Astrocyte of the spinal cord (primary cell): ENCODE results near the gene CEP76.
"Not testable (repeated sequence)": the region's sequence is repeated elsewhere in the genome, so short reads cannot be mapped to it uniquely, and the experiment has no call there.

ENCODE experiments used
- DNase-seq: peaks from one replicate; pipeline ENCODE4 v3.0.0; 2011; ENCODE audit warnings: low read depth, low spot score
- H3K4me3 ChIP-seq: 2 replicates; pipeline ENCODE4 v1.5.1; 2011; ENCODE audit warnings: low read depth, mild to moderate bottlenecking, low read length, moderate library complexity
- CTCF ChIP-seq: IDR thresholded peaks from 2 replicates; pipeline ENCODE4 v1.5.1; 2012; ENCODE audit warnings: low read depth, mild to moderate bottlenecking, low read length, inconsistent platforms
- in situ Hi-C: cut with HindIII; loops from 2 replicates; pipeline ENCODE4 v1.10.0; 2017; ENCODE audit warnings: low sequenced_read_pairs

Gene CEP76

GRCh38 chr18:12647773-12648172, 54.8 kb downstream of the CEP76 start:
- no peak for TF ChIP-seq CTCF
- H3K4me3 ChIP-seq, result no peak overlapping the region
- in situ Hi-C loops, result no loop called here
- no peak for DNase-seq

- DNase-seq, result no peak
- no peak overlapping the region for H3K4me3 ChIP-seq
- in situ Hi-C loops, result no loop called here
- TF ChIP-seq CTCF, result no peak
Observed at GRCh38 chr18:12645751-12646203, 56.7 kb downstream of the CEP76 start.

GRCh38 chr18:12645254-12645653, 57.3 kb downstream of the CEP76 start:
- no peak for DNase-seq
- no peak overlapping the region for H3K4me3 ChIP-seq
- in situ Hi-C loops, result no loop called here
- no peak for TF ChIP-seq CTCF

DNA sequence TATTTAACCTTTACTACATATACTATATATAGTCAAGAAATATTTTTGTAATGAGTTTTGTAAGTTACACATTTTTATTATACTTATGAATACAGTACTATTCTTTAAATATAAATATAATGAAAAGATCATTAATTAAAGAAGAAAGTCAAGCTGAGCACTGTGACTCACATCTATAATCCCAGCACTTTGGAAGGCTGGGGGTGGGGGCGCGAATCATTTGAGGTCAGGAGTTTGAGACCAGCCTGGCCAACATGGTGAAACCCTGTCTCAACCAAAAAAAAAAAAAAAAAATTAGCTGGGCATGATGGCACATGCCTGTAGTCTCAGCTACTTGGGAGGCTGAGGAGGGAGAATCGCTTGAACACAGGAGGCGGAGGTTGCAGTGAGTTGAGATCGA, 58.8 kb downstream of the CEP76 start:
- DNase-seq, in situ Hi-C loops, H3K4me3 ChIP-seq: not testable (repeated sequence)

GRCh38 chr18:12640881-12641200, 61.7 kb downstream of the CEP76 start:
- in situ Hi-C loops, result no loop called here
- H3K4me3 ChIP-seq, result no peak overlapping the region
- no peak for TF ChIP-seq CTCF
- no peak for DNase-seq

- peak; percentile 70 for DNase-seq
- TF ChIP-seq CTCF, result no peak
- in situ Hi-C loops, result no loop called here
- H3K4me3 ChIP-seq, result no peak overlapping the region
Observed at GRCh38 chr18:12639990-12640880, 62.3 kb downstream of the CEP76 start.

DNA sequence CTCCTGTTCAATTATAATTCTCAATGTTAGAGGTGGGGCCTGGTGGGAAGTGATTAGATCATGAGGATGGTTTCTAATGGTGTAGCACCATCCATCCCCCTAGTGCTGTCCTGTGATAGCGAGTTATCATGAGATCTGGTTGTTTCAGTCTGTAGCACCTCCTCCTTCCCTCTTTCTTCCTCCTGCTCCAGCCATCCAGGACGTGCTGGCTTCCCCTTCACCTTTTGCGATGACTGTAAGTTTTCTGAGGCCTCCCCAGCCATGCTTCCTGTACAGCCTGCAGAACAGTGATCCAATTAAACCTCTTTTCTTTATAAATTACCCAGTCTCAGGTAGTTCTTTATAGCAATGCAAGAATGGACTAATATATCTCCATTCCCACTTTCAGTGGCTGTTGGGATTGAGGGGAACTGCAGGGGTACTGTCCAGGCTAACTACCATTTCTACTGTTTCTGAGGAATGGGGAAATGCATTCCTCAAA, 63.8 kb downstream of the CEP76 start:
- no peak for TF ChIP-seq CTCF
- no peak for DNase-seq
- in situ Hi-C loops, result no loop called here
- no peak overlapping the region for H3K4me3 ChIP-seq
